HEK293 (cell line): ENCODE data around the gene CRTAC1.

Source experiments
- CTCF ChIA-PET: fragments of 350-600 bp; formaldehyde crosslinking; extraction: SDS; loops from one replicate; lab custom pipeline; 2021; ENCODE audit warnings: antibody characterized with exemption; lab: Yijun Ruan, JAX
- POLR2A ChIA-PET: fragments of 300-600 bp; formaldehyde crosslinking; extraction: SDS; loops from one replicate; lab custom pipeline; 2020; ENCODE audit warnings: antibody characterized with exemption, inconsistent platforms; lab: Yijun Ruan, JAX
- H3K27ac ChIP-seq: fragments of 200-500 bp; sonication (Bioruptor generic); 2 replicates; pipeline ENCODE4 v1.5.1; 2014; ENCODE audit warnings: low read depth, low read length, control low read depth, inconsistent platforms; ENCODE audit errors: extremely low read depth
- H3K36me3 ChIP-seq, 2 experiments: fragments of 200-500 bp in 1 of 2; sonication (Bioruptor generic) in 1 of 2; 1 replicate in 1 of 2; 2 replicates in 1 of 2; pipeline ENCODE4 v1.5.1; 2014 to 2017; ENCODE audit warnings: inconsistent platforms in 2 of 2, low read length in 2 of 2; ENCODE audit not compliant: control insufficient read depth in 2 of 2, insufficient read depth in 1 of 2
- H3K4me1 ChIP-seq: fragments of 200-500 bp; sonication (Bioruptor generic); 2 replicates; pipeline ENCODE4 v1.5.1; 2014; ENCODE audit warnings: mild to moderate bottlenecking, low read length, inconsistent platforms; ENCODE audit not compliant: control insufficient read depth, insufficient read depth
- H3K4me3 ChIP-seq: 2 replicates; pipeline ENCODE4 v1.5.1; 2011; ENCODE audit warnings: low read depth, mild to moderate bottlenecking, control low read depth, low read length, moderate library complexity
- H3K9me3 ChIP-seq: fragments of 200-500 bp; sonication (Bioruptor generic); 2 replicates; pipeline ENCODE4 v1.5.1; 2014; ENCODE audit warnings: low read depth, low read length, inconsistent platforms; ENCODE audit not compliant: control insufficient read depth, insufficient read depth
- GLIS1 ChIP-seq: fragments of 450-650 bp; formaldehyde crosslinking; IDR thresholded peaks from 2 replicates; pipeline ENCODE4 v1.5.1; 2016; ENCODE audit warnings: missing biosample characterization, missing genetic modification characterization
- HIC1 ChIP-seq: fragments of 450-650 bp; formaldehyde crosslinking; IDR thresholded peaks from 2 replicates; pipeline ENCODE4 v1.5.1; 2016; ENCODE audit warnings: missing biosample characterization, missing genetic modification characterization
- KLF9 ChIP-seq: fragments of 450-650 bp; formaldehyde crosslinking; IDR thresholded peaks from 2 replicates; pipeline ENCODE4 v1.5.1; 2016; ENCODE audit warnings: missing biosample characterization, missing genetic modification characterization, low read depth
- MEIS1 ChIP-seq: sonication (generic); formaldehyde crosslinking; IDR thresholded peaks from 2 replicates; pipeline ENCODE4 v1.8.1; 2022; ENCODE audit warnings: missing genetic modification reagents, mild to moderate bottlenecking, borderline replicate concordance
- REPIN1 ChIP-seq: fragments of 450-650 bp; formaldehyde crosslinking; IDR thresholded peaks from 2 replicates; pipeline ENCODE4 v1.5.1; 2017; ENCODE audit warnings: missing biosample characterization, missing genetic modification characterization, low read depth
- SCRT1 ChIP-seq: fragments of 450-650 bp; formaldehyde crosslinking; IDR thresholded peaks from 2 replicates; pipeline ENCODE4 v1.5.1; 2016; ENCODE audit warnings: missing biosample characterization, missing genetic modification characterization, borderline replicate concordance
- TSHZ1 ChIP-seq: fragments of 450-650 bp; formaldehyde crosslinking; IDR thresholded peaks from 2 replicates; pipeline ENCODE4 v1.5.1; 2016; ENCODE audit warnings: missing biosample characterization, missing genetic modification characterization, borderline replicate concordance
- ZBTB20 ChIP-seq: fragments of 450-650 bp; formaldehyde crosslinking; IDR thresholded peaks from 2 replicates; pipeline ENCODE4 v1.5.1; 2016; ENCODE audit warnings: missing biosample characterization, missing genetic modification characterization
- ZIC2 ChIP-seq: fragments of 450-650 bp; formaldehyde crosslinking; IDR thresholded peaks from 2 replicates; pipeline ENCODE4 v1.5.1; 2016; ENCODE audit warnings: missing biosample characterization, missing genetic modification characterization
- ZNF138 ChIP-seq: fragments of 450-650 bp; formaldehyde crosslinking; IDR thresholded peaks from 2 replicates; pipeline ENCODE4 v1.5.1; 2016; ENCODE audit warnings: missing biosample characterization, missing genetic modification characterization, borderline replicate concordance
- ZNF155 ChIP-seq: fragments of 450-650 bp; formaldehyde crosslinking; IDR thresholded peaks from 2 replicates; pipeline ENCODE4 v1.5.1; 2016; ENCODE audit warnings: missing biosample characterization, missing genetic modification characterization
- ZNF341 ChIP-seq: fragments of 450-650 bp; formaldehyde crosslinking; IDR thresholded peaks from 2 replicates; pipeline ENCODE4; 2016; ENCODE audit warnings: low read depth, missing biosample characterization, missing genetic modification characterization
- ZNF645 ChIP-seq: fragments of 450-650 bp; formaldehyde crosslinking; IDR thresholded peaks from 2 replicates; pipeline ENCODE4; 2016; ENCODE audit warnings: missing biosample characterization, missing genetic modification characterization
- ZNF704 ChIP-seq: fragments of 450-650 bp; formaldehyde crosslinking; IDR thresholded peaks from 2 replicates; pipeline ENCODE4 v1.5.1; 2016; ENCODE audit warnings: missing biosample characterization, missing genetic modification characterization
- ZNF830 ChIP-seq: fragments of 450-650 bp; IDR thresholded peaks from 2 replicates; pipeline ENCODE4 v1.5.0; 2018; ENCODE audit warnings: missing biosample characterization, missing genetic modification characterization, low read depth, mild to moderate bottlenecking, moderate library complexity

The CRTAC1 gene

GRCh38 chr10:97903128-97904017, 127.0 kb downstream of the CRTAC1 start:
- Histone ChIP-seq H3K36me3 (no peaks in the 10 kb centered on the region), H3K9me3 (no peaks in the 10 kb centered on the region), H3K27ac (no peak overlapping the region), H3K4me3 (no peak overlapping the region), H3K4me1 (no peaks in the 10 kb centered on the region; the same call in 1 of the 2 replicates)
- CTCF ChIA-PET = interaction anchor here (0.5 to 1.6 kb wide), 4 partner anchors 11 to 189 kb away, joined by 3 to 5 read pairs (median 4); no protein-coding TSS in a partner anchor
- POLR2A ChIA-PET = interaction anchor here (1.2 to 1.4 kb wide), 2 partner anchors 14 to 114 kb away, joined by 3 to 5 read pairs; no protein-coding TSS in a partner anchor
- TF ChIP-seq ZNF830 (tag by site-specific recombination) (no peak), ZBTB20 (tag by site-specific recombination) (peak; percentile 56; the same call in 1 of the 2 replicates), ZIC2 (tag by site-specific recombination) (peak; percentile 58)

GRCh38 chr10:97901381-97901780, 129.0 kb downstream of the CRTAC1 start:
- ChIA-PET CTCF (interaction anchor here (1.0 kb wide), 1 partner anchor 14 kb away, joined by 6 read pairs; no protein-coding TSS in a partner anchor), POLR2A (no interaction called here)
- Histone ChIP-seq H3K4me3 (no peak overlapping the region), H3K27ac (no peak overlapping the region), H3K4me1 (no peaks in the 10 kb centered on the region; the same call in 1 of the 2 replicates), H3K9me3 (no peaks in the 10 kb centered on the region), H3K36me3 (no peaks in the 10 kb centered on the region)
- TF ChIP-seq ZNF138 (tag by site-specific recombination) (no peak), SCRT1 (no peak), ZNF155 (tag by site-specific recombination) (no peak), TSHZ1 (tag by site-specific recombination) (no peak), ZNF645 (tag by site-specific recombination) (no peak), MEIS1 (CRISPR knock-in tag) (no peak), ZNF704 (tag by site-specific recombination) (no peak)

GRCh38 chr10:97898429-97898828, 132.0 kb downstream of the CRTAC1 start:
- H3K36me3 ChIP-seq = no peaks in the 10 kb centered on the region
- CTCF ChIA-PET = interaction anchor here (0.6 to 1.2 kb wide), 3 partner anchors 9 to 168 kb away, joined by 3 to 5 read pairs (median 4); no protein-coding TSS in a partner anchor

More at GRCh38 chr10:97898429-97898828, 132.0 kb downstream of the CRTAC1 start:
- Histone ChIP-seq H3K4me1 (no peaks in the 10 kb centered on the region), H3K9me3 (no peaks in the 10 kb centered on the region), H3K27ac (no peak overlapping the region), H3K4me3 (no peak overlapping the region)
- POLR2A ChIA-PET = interaction anchor here (0.7 to 1.1 kb wide), 3 partner anchors 9 to 162 kb away, joined by 3 read pairs; partner anchors contain the start of gene ZFYVE27
- TF ChIP-seq REPIN1 (tag by site-specific recombination) (no peak), ZNF341 (tag by site-specific recombination) (peak; percentile 86), KLF9 (tag by site-specific recombination) (0 out of 2 replicates have a peak, but pooled peaks have one; percentile 14), GLIS1 (peak; percentile 85), HIC1 (no peak)
